ENCODE results near the gene ENOX1. TPM values are rescaled to one million over a fixed set of nuclear protein-coding genes. Genes with fewer than 3 reads are reported as not detected.
A peak's percentile ranks its signal among the peaks of the same experiment; 100 is the strongest.

Gene ENOX1
- total RNA-seq, 1 donor from 2014 or later: 0.71 TPM

- Histone ChIP-seq H3K27me3 (ENCODE audit: control insufficient read depth, insufficient read depth, low read length) (no peaks in the 10 kb centered on the region), H3K4me3 (ENCODE audit: low read depth, low read length) (no peak overlapping the region), H3K36me3 (ENCODE audit: control insufficient read depth, insufficient read depth, low read length) (no peaks in the 10 kb centered on the region)
- no peak for DNase-seq (ENCODE audit: low read depth)
- TF ChIP-seq CTCF (IDR thresholded peaks at IDR 0.05; ENCODE audit: insufficient read depth, low read length, poor library complexity, severe bottlenecking): no peak
These were observed 121.4 kb downstream of the ENOX1 start for GRCh38 chr13:43665388-43665787.

- no peak overlapping the region for H3K4me3 ChIP-seq (ENCODE audit: low read depth, low read length)
- DNase-seq (ENCODE audit: low read depth): peak; percentile 4
- H3K27me3 ChIP-seq (ENCODE audit: control insufficient read depth, insufficient read depth, low read length): no peaks in the 10 kb centered on the region
- H3K36me3 ChIP-seq (ENCODE audit: control insufficient read depth, insufficient read depth, low read length): no peaks in the 10 kb centered on the region
- TF ChIP-seq CTCF (IDR thresholded peaks at IDR 0.05; ENCODE audit: insufficient read depth, low read length, poor library complexity, severe bottlenecking): no peak
These were observed 122.0 kb downstream of the ENOX1 start for GRCh38 chr13:43664700-43665191.

- Histone ChIP-seq H3K4me3 (ENCODE audit: low read depth, low read length) (no peak overlapping the region), H3K27me3 (ENCODE audit: control insufficient read depth, insufficient read depth, low read length) (no peaks in the 10 kb centered on the region), H3K36me3 (ENCODE audit: control insufficient read depth, insufficient read depth, low read length) (no peaks in the 10 kb centered on the region)
- no peak for TF ChIP-seq CTCF (IDR thresholded peaks at IDR 0.05; ENCODE audit: insufficient read depth, low read length, poor library complexity, severe bottlenecking)
- no peak for DNase-seq (ENCODE audit: low read depth)
These were observed 123.2 kb downstream of the ENOX1 start for GRCh38 chr13:43663474-43664090.

- Histone ChIP-seq H3K4me3 (ENCODE audit: low read depth, low read length) (no peak overlapping the region), H3K27me3 (ENCODE audit: control insufficient read depth, insufficient read depth, low read length) (no peaks in the 10 kb centered on the region), H3K36me3 (ENCODE audit: control insufficient read depth, insufficient read depth, low read length) (no peaks in the 10 kb centered on the region)
- DNase-seq (ENCODE audit: low read depth): no peak
- no peak for TF ChIP-seq CTCF (IDR thresholded peaks at IDR 0.05; ENCODE audit: insufficient read depth, low read length, poor library complexity, severe bottlenecking)
These were observed 123.8 kb downstream of the ENOX1 start for GRCh38 chr13:43662976-43663375.

GRCh38 chr13:43661161-43661830, 125.5 kb downstream of the ENOX1 start:
- Histone ChIP-seq H3K36me3 (ENCODE audit: control insufficient read depth, insufficient read depth, low read length) (no peaks in the 10 kb centered on the region), H3K4me3 (ENCODE audit: low read depth, low read length) (no peak overlapping the region), H3K27me3 (ENCODE audit: control insufficient read depth, insufficient read depth, low read length) (no peaks in the 10 kb centered on the region)
- DNase-seq (ENCODE audit: low read depth): no peak
- TF ChIP-seq CTCF (IDR thresholded peaks at IDR 0.05; ENCODE audit: insufficient read depth, low read length, poor library complexity, severe bottlenecking): no peak

All from kidney epithelial cell (primary cell).